Kidney (tissue), 14 donors: Measurements from ENCODE around the gene PSEN1. TPM values are rescaled to one million over a fixed set of nuclear protein-coding genes. Genes with fewer than 3 reads are reported as not detected.

ENCODE experiments used
- DNase-seq, 5 donors: peaks; one replicate each; pipeline ENCODE4 v3.0.0-alpha.2; 2013 to 2020
- FAIRE-seq: peaks from 2 replicates; lab custom pipeline; 2012; peaks lifted over from hg19 to GRCh38; lab: Jason Lieb, UNC
- H3K27ac ChIP-seq, 2 donors: one replicate each; pipeline ENCODE4 v1.7.0; 2013; ENCODE audit warnings: low read depth in 2 of 2, low read length in 2 of 2, inconsistent platforms in 1 of 2
- H3K27me3 ChIP-seq: one replicate; pipeline ENCODE4 v1.7.1; 2013; ENCODE audit warnings: low read length, inconsistent platforms; ENCODE audit not compliant: control insufficient read depth, insufficient read depth
- H3K36me3 ChIP-seq, 3 donors: one replicate each; pipeline versions ENCODE4 v1.7.0 to v1.7.1; 2013; ENCODE audit warnings: low read length in 3 of 3, control low read depth in 1 of 3, inconsistent platforms in 1 of 3; ENCODE audit not compliant: insufficient read depth in 3 of 3, control insufficient read depth in 2 of 3
- H3K4me1 ChIP-seq, 3 donors: one replicate each; pipeline versions ENCODE4 v1.7.0 to v1.7.1; 2013; ENCODE audit warnings: low read length in 3 of 3, inconsistent platforms in 1 of 3, low read depth in 1 of 3; ENCODE audit not compliant: control insufficient read depth in 2 of 3, insufficient read depth in 2 of 3
- H3K4me3 ChIP-seq, 3 donors: one replicate each; pipeline versions ENCODE4 v1.7.0 to v1.8.1; 2013; ENCODE audit warnings: low read length in 3 of 3, control low read depth in 1 of 3, inconsistent platforms in 1 of 3
- H3K9ac ChIP-seq, 3 donors: one replicate each; pipeline versions ENCODE4 v1.7.0 to v1.7.1; 2013; ENCODE audit warnings: low read length in 3 of 3, control low read depth in 1 of 3, inconsistent platforms in 1 of 3
- H3K9me3 ChIP-seq, 3 donors: one replicate each; pipeline versions ENCODE4 v1.7.0 to v1.7.1; 2013; ENCODE audit warnings: low read length in 3 of 3, control low read depth in 1 of 3, inconsistent platforms in 1 of 3; ENCODE audit not compliant: control insufficient read depth in 2 of 3, insufficient read depth in 1 of 3
- intact Hi-C: fragments of 100-400 bp; cut with DNase I; formaldehyde crosslinking; loops from one replicate; pipeline ENCODE4 v1.11.1; 2022
- polyA plus RNA-seq: library from polyadenylated mRNA; stranded (reverse); fragments of 350-450 nt; fragmentation: Illumina TruSeq; extraction: RNeasy Lipid Tissue Mini Kit (QIAGEN cat#74804); gene quantifications from one replicate; pipeline ENCODE4 v1.2.3, GENCODE V29; 2014; ENCODE audit warnings: low read depth, low replicate concordance; ENCODE audit not compliant: insufficient read depth
- total RNA-seq: library from RNA; stranded (reverse); fragmentation: NEBNext Ultra II Directional; extraction: Animal tissue kit (Norgen Biotek cat#: 25700); gene quantifications from one replicate; pipeline ENCODE4 v1.2.1, GENCODE V29; 2021
- TF ChIP-seq, protein P1 (sequence below): IDR thresholded peaks from 3 replicates; pipeline ENCODE4 v1.5.1; 2012; ENCODE audit warnings: mild to moderate bottlenecking, moderate library complexity, borderline replicate concordance; ENCODE audit not compliant: insufficient read depth; ENCODE audit errors: extremely low read depth
- donor health status: control.
- donor health status: control.
- donor health status: control.
- donor health status: control.
- donor health status: control.
- donor health status: DM: yes; HTN: yes; CAD: no.
- donor health status: Normal renal cell carcinoma (clear cell type).

The PSEN1 gene
- total and polyA plus RNA-seq, 2 donors from 2014 or later = 33.5 to 68.6 TPM

DNA sequence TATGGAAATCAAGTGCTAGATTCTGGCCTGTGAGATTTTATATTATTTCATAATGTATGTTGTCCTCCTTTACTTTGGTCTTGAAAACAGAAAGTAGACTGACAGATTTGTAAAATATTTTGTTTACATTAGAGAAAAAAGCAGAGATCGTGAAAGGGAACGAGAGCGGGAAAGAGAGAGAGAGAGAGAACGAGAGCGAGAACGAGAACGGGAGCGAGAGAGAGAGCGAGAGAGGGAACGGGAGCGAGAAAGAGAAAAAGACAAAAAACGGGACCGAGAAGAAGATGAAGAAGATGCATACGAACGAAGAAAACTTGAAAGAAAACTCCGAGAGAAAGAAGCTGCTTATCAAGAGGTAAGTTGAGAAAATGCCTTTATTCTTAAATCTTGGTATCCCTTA, 30.6 kb upstream of the PSEN1 start:
- H3K9ac ChIP-seq = no peak overlapping the region
- no peak overlapping the region for H3K27ac ChIP-seq
- TF ChIP-seq, protein P1, sequence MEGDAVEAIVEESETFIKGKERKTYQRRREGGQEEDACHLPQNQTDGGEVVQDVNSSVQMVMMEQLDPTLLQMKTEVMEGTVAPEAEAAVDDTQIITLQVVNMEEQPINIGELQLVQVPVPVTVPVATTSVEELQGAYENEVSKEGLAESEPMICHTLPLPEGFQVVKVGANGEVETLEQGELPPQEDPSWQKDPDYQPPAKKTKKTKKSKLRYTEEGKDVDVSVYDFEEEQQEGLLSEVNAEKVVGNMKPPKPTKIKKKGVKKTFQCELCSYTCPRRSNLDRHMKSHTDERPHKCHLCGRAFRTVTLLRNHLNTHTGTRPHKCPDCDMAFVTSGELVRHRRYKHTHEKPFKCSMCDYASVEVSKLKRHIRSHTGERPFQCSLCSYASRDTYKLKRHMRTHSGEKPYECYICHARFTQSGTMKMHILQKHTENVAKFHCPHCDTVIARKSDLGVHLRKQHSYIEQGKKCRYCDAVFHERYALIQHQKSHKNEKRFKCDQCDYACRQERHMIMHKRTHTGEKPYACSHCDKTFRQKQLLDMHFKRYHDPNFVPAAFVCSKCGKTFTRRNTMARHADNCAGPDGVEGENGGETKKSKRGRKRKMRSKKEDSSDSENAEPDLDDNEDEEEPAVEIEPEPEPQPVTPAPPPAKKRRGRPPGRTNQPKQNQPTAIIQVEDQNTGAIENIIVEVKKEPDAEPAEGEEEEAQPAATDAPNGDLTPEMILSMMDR = no peak
- intact Hi-C loops = no loop called here
- no peaks in the 10 kb centered on the region for H3K4me1 ChIP-seq
- H3K27me3 ChIP-seq = no peaks in the 10 kb centered on the region
- no peak overlapping the region for H3K4me3 ChIP-seq
- peaks cover 17 to 44% (median 21%) of the 10 kb centered on the region in 3 donors for H3K36me3 ChIP-seq
- no peaks in the 10 kb centered on the region for H3K9me3 ChIP-seq
- DNase-seq (no peak), FAIRE-seq (no peak)

DNA sequence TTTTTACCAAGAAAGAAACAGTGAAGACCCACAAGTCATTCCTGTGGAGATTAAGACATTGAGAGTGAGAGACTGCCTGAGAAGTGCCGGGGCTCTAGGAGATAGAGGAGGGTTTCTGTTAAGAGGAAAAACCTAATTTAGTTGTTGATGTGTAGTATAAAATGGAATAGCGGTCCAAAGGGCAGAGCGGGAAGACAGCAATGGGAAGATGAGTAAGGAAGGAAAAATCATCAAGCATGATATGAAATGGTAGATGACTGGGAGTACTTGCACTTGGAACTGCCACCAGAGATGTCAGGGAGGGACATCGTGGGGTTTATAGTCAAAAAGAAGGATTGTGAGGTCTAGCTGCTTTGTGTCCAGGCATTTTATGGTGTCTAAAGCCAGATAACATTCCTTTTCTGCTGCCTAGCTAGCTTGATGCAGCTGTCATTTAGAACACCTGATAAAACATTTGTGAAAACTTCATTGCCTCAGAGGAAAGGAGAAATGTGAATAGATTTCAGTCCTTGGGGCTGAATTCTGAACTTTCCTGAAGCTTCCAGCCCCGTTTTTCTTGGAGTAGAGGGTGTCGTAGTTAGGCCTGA, 20.1 kb upstream of the PSEN1 start:
- Histone ChIP-seq H3K27me3 (no peaks in the 10 kb centered on the region), H3K4me3 (no peak overlapping the region), H3K9me3 (no peaks in the 10 kb centered on the region), H3K4me1 (no peaks in the 10 kb centered on the region), H3K36me3 (peaks cover 7 to 41% (median 8%) of the 10 kb centered on the region in 3 donors), H3K9ac (no peak overlapping the region), H3K27ac (no peak overlapping the region)
- TF ChIP-seq, protein P1 = no peak
- DNase-seq (no peak), FAIRE-seq (no peak)
- intact Hi-C loops = no loop called here

DNA sequence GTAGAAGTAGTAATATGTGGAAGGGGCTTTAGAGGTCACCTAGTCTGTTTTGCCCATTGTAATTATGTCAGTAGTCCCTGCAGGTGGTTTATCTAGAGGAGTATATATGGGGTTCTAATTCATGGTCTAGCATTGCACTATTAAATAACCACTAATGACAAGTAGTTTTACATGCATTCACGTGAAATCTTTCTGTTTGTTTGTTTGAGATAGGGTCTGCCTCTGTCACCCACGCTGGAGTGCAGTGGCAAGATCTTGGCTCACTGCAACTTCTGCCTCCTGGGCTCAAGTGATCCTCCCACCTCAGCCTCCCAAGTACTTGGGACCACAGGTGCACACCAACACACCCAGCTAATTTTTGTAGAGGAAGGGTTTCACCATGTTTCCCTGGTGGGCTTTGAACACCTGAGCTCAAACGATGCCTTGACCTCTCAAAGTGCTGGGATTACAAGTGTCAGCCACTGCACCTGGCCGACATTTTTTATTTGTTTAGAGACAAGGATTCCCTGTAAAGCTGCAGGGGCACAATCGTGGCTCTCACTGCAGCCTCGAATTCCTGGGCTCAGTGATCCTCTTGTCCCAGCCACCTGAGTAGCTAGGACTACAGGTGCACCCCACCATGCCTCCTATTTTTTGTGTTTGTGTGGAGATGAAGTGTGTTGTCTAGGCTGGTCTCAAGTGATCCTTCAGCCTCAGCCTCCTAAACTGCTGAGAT, 12.0 kb upstream of the PSEN1 start:
- intact Hi-C loops = no loop called here
- no peak overlapping the region for H3K9ac ChIP-seq
- H3K4me3 ChIP-seq = no peak overlapping the region
- H3K4me1 ChIP-seq = no peaks in the 10 kb centered on the region
- TF ChIP-seq, protein P1 = no peak
- no peaks in the 10 kb centered on the region for H3K27me3 ChIP-seq
- peaks cover 0 to 5% (median 2%) of the 10 kb centered on the region in 3 donors for H3K36me3 ChIP-seq
- no peaks in the 10 kb centered on the region for H3K9me3 ChIP-seq
- no peak overlapping the region for H3K27ac ChIP-seq
- FAIRE-seq = no peak
- DNase-seq = no peak
